K562 (cell line): ENCODE results near the gene ODAD4. TPM values are rescaled to one million over a fixed set of nuclear protein-coding genes. Genes with fewer than 3 reads are reported as not detected.

Experiments
- ATAC-seq: fragments of 200-7000 bp; cut with Tn5 transposase; 3 replicates; pipeline ENCODE4 v1.9.1; 2020; ENCODE audit warnings: moderate library complexity
- BruUV-seq: library from RNA; stranded (reverse); fragments of 400-500 nt; replicated peaks from 2 replicates; lab custom pipeline; 2021; lab: Mats Ljungman, UMichigan
- CTCF ChIA-PET: fragments of 300-600 bp; formaldehyde crosslinking; extraction: SDS; loops from one replicate; lab custom pipeline; 2021; ENCODE audit warnings: low intra/inter-chr PET ratio; lab: Yijun Ruan, JAX
- POLR2A ChIA-PET: fragments of 300-600, 350-650 bp; sonication (Branson Sonifier 250); formaldehyde crosslinking; extraction: SDS; loops from one replicate; lab custom pipeline; 2021; ENCODE audit warnings: antibody characterized with exemption, inconsistent platforms; lab: Yijun Ruan, JAX
- DNase-seq, 4 experiments: peaks; one replicate each; pipeline versions ENCODE4 v3.0.0 to v3.0.0-alpha.2; 2011 to 2018; ENCODE audit warnings: low spot score in 3 of 4, mixed read lengths in 3 of 4; ENCODE audit errors: extremely low read depth in 1 of 4
- FAIRE-seq: peaks from 2 replicates; lab custom pipeline; 2011; peaks lifted over from hg19 to GRCh38; lab: Jason Lieb, UNC
- H2AFZ ChIP-seq: 2 replicates; pipeline ENCODE4 v1.6.0; 2011; ENCODE audit warnings: low read depth, low read length, control low read depth, inconsistent platforms
- H3K27ac ChIP-seq: fragments of 200-600 bp; 3 replicates; pipeline ENCODE4 v1.8.0; 2011; ENCODE audit warnings: low read depth, mild to moderate bottlenecking, control low read depth, inconsistent platforms, low read length, moderate library complexity, mixed read lengths; ENCODE audit errors: extremely low read depth
- H3K27me3 ChIP-seq, 2 experiments: fragments of 300-600 bp in 1 of 2; 2 replicates in 1 of 2; 3 replicates in 1 of 2; pipeline versions ENCODE4 v1.6.0 to v1.8.0; 2011; ENCODE audit warnings: inconsistent platforms in 2 of 2, low read length in 2 of 2, mild to moderate bottlenecking in 1 of 2, mixed read lengths in 1 of 2, moderate library complexity in 1 of 2; ENCODE audit not compliant: control insufficient read depth in 2 of 2, insufficient read depth in 2 of 2
- H3K36me3 ChIP-seq: fragments of 300-600 bp; 3 replicates; pipeline ENCODE4 v1.8.0; 2011; ENCODE audit warnings: mild to moderate bottlenecking, low read length, inconsistent platforms; ENCODE audit not compliant: control insufficient read depth, insufficient read depth
- H3K4me1 ChIP-seq, 2 experiments: fragments of 200-600 bp in 1 of 2; replicated peaks in 1 of 2; 2 replicates in 1 of 2; 3 replicates in 1 of 2; pipeline versions ENCODE4 v1.5.1 to v1.8.0; 2011; ENCODE audit warnings: inconsistent platforms in 2 of 2, low read length in 2 of 2, mild to moderate bottlenecking in 1 of 2, mixed read lengths in 1 of 2, moderate library complexity in 1 of 2; ENCODE audit not compliant: control insufficient read depth in 2 of 2, insufficient read depth in 2 of 2
- H3K4me2 ChIP-seq: 2 replicates; pipeline ENCODE4 v1.6.1; 2011; ENCODE audit warnings: low read length, control low read depth, inconsistent platforms, mixed read lengths; ENCODE audit not compliant: insufficient read depth
- H3K4me3 ChIP-seq: fragments of 200-600 bp; sonication (generic), shearing (Covaris generic); 2 replicates; pipeline ENCODE4 v1.5.1; 2016; ENCODE audit warnings: control low read depth, inconsistent platforms
- H3K79me2 ChIP-seq: fragments of 200-600 bp; 3 replicates; pipeline ENCODE4 v1.8.0; 2011; ENCODE audit warnings: low read length, inconsistent platforms; ENCODE audit not compliant: control insufficient read depth, insufficient read depth
- H3K9ac ChIP-seq, 2 experiments: 2 replicates each; pipeline versions ENCODE4 v1.6.0 to v1.6.1; 2011; ENCODE audit warnings: low read depth in 2 of 2, low read length in 2 of 2, control low read depth in 1 of 2, inconsistent platforms in 1 of 2, mild to moderate bottlenecking in 1 of 2, mixed read lengths in 1 of 2; ENCODE audit not compliant: insufficient read depth in 1 of 2
- H3K9me1 ChIP-seq: one replicate; pipeline ENCODE4 v1.6.0; 2011; ENCODE audit warnings: inconsistent platforms, mild to moderate bottlenecking, low read length, moderate library complexity; ENCODE audit not compliant: control insufficient read depth, insufficient read depth
- H3K9me3 ChIP-seq: replicated peaks from 2 replicates; pipeline ENCODE4 v1.5.1; 2011; ENCODE audit warnings: low read depth, low read length, inconsistent platforms; ENCODE audit not compliant: control insufficient read depth, insufficient read depth
- H4K20me1 ChIP-seq: replicated peaks from 2 replicates; pipeline ENCODE4 v1.6.1; 2011; ENCODE audit warnings: low read length, inconsistent platforms, mixed read lengths; ENCODE audit not compliant: control insufficient read depth, insufficient read depth
- KDM5B ChIP-seq: fragments of 200-600 bp; sonication (generic); IDR thresholded peaks from 2 replicates; pipeline ENCODE4 v1.6.1; 2012; ENCODE audit warnings: low read depth, mild to moderate bottlenecking, moderate library complexity, low read length, control low read depth, inconsistent platforms; ENCODE audit not compliant: insufficient replicate concordance
- MEIS2 ChIP-seq: fragments of 450-650 bp; IDR thresholded peaks from 2 replicates; pipeline ENCODE4 v1.6.1; 2014; ENCODE audit warnings: mild to moderate bottlenecking; ENCODE audit not compliant: partially characterized antibody
- NCOA4 ChIP-seq: fragments of 450-650 bp; IDR thresholded peaks from 2 replicates; pipeline ENCODE4 v1.6.1; 2018; ENCODE audit warnings: mild to moderate bottlenecking; ENCODE audit not compliant: partially characterized antibody
- RBFOX2 ChIP-seq: fragments of 200-400 bp; formaldehyde crosslinking; IDR thresholded peaks from 2 replicates; pipeline ENCODE4 v1.6.1; 2017; ENCODE audit warnings: low read depth, mild to moderate bottlenecking, low read length, moderate library complexity
- SLC30A9 ChIP-seq: fragments of 250-450 bp; sonication (Bioruptor Pico); IDR thresholded peaks from 2 replicates; pipeline ENCODE4 v1.8.0; 2022; ENCODE audit warnings: mild to moderate bottlenecking, moderate library complexity
- TAF1 ChIP-seq: IDR thresholded peaks from 2 replicates; pipeline ENCODE4 v1.6.1; 2011; ENCODE audit warnings: mild to moderate bottlenecking, low read length, moderate library complexity; ENCODE audit not compliant: insufficient read depth, control insufficient read depth, severe bottlenecking; ENCODE audit errors: extremely low read depth
- WGBS: fragments of 100-300 bp; shearing (Covaris generic); methylation state at CpG from one replicate; pipeline ENCODE4 v1.1.6; 2016; ENCODE audit warnings: low coverage, mixed read lengths; ENCODE audit not compliant: insufficient coverage; ENCODE audit errors: missing lambda C conversion rate; 5-methylcytosine and 5-hydroxymethylcytosine counted together
- in situ Hi-C: fragments of 300-500 bp; cut with MboI; formaldehyde crosslinking; loops from 4 replicates; pipeline ENCODE4 v1.15.0; 2018; ENCODE audit warnings: inconsistent platforms, mixed read lengths
- intact Hi-C: fragments of 100-400 bp; cut with micrococcal nuclease; formaldehyde crosslinking; loops from 2 replicates; pipeline ENCODE4 v1.14.2; 2022
- polyA plus RNA-seq, 8 experiments: library from polyadenylated mRNA; depleted of rRNA in 4 of 8; stranded (reverse) in 5 of 8; unstranded in 3 of 8; fragments of >200 nt; fragmentation: Nextera tagmentation in 2 of 8; fragmentation: Illumina TruSeq in 1 of 8; extraction: Ambion mirVana in 2 of 8; extraction: Trizol in 1 of 8; gene quantifications; 2 replicates each; pipeline versions ENCODE4 v1.2.1 to v1.2.3, GENCODE V29; 2011 to 2014; ENCODE audit warnings: inconsistent platforms in 1 of 8, missing spikeins in 1 of 8
- total RNA-seq, 7 experiments: library from RNA; depleted of rRNA in 6 of 7; stranded (reverse); fragments of >200 nt in 6 of 7; fragmentation: Illumina TruSeq in 2 of 7; extraction: Trizol in 2 of 7; gene quantifications; 2 replicates each; pipeline versions ENCODE4 v1.2.1 to v1.2.3, GENCODE V29; 2011 to 2021; ENCODE audit warnings: low replicate concordance in 1 of 7
- TF ChIP-seq, protein P1 (sequence below): fragments of 200-800 bp; sonication (Bioruptor generic); IDR thresholded peaks from 2 replicates; pipeline ENCODE4 v1.6.1; 2017; ENCODE audit warnings: missing genetic modification characterization, missing compliant biosample characterization
- TF ChIP-seq, protein P2 (sequence below): fragments of 200-600 bp; sonication (generic); IDR thresholded peaks from one replicate; pipeline ENCODE4 v1.6.1; 2012; ENCODE audit warnings: mild to moderate bottlenecking, low read depth, low read length, inconsistent platforms

ODAD4 gene
- total and polyA plus RNA-seq, 9 of the 15 experiments (the other 6 are each of a cell fraction or from before 2014, with no cell fraction given) = 0.09 to 0.98 (median 0.51) TPM

DNA sequence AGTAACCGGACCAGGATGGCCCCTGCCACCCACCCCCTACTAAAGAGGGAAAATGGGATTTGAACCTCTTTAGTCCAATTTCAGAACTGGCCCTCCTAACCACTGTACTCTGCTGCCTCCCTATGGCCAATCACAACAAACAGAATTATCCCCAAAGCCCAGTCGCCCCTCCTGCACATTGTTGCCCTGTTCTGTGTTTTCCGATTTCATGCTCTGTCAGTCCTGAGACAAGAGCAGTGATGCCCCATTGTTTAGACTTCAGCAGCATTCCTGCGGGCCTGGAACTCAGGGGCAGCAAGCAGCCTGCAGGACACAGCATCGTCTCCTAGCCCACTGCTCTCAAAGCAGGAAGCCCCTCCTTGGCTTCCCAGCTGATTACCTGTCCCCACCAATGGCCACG is 44.7 kb upstream of the ODAD4 start:
- BruUV-seq = no TSS peak
- Histone ChIP-seq H3K4me1 (no peaks in the 10 kb centered on the region), H2AFZ (no peak overlapping the region), H3K4me3 (no peak overlapping the region), H3K9ac (peak overlapping the region in 1 of 2 experiments; percentile 18; a peak in 1 of 4 replicates), H3K79me2 (no peaks in the 10 kb centered on the region; the same call in 2 of the 3 replicates), H3K9me3 (no peaks in the 10 kb centered on the region), H4K20me1 (no peaks in the 10 kb centered on the region), H3K27me3 (no peaks in the 10 kb centered on the region), H3K36me3 (peaks cover 89% of the 10 kb centered on the region), H3K27ac (no peak overlapping the region), H3K4me2 (no peak overlapping the region), H3K9me1 (no peaks in the 10 kb centered on the region)
- intact Hi-C loops = loop anchor here (5.0 to 10.0 kb wide), 2 partner anchors 81 to 148 kb away; no protein-coding TSS in a partner anchor
- peak in 3 of 4 experiments; percentile 30 to 38 (median 36) for DNase-seq
- in situ Hi-C loops = no loop called here
- ChIA-PET POLR2A (no interaction called here), CTCF (interaction anchor here (0.8 to 2.5 kb wide), 4 partner anchors 147 to 237 kb away, joined by 3 to 21 read pairs (median 4); no protein-coding TSS in a partner anchor)
- 85% methylated on average over 6 of the region's 6 CpGs for WGBS
- ATAC-seq = peak; percentile 61
- FAIRE-seq = no peak
- TF ChIP-seq RBFOX2 (no peak), KDM5B (no peak), SLC30A9 (CRISPR knock-in tag) (no peak), NCOA4 (no peak), TAF1 (no peak), MEIS2 (no peak)
- TF ChIP-seq, protein P1, sequence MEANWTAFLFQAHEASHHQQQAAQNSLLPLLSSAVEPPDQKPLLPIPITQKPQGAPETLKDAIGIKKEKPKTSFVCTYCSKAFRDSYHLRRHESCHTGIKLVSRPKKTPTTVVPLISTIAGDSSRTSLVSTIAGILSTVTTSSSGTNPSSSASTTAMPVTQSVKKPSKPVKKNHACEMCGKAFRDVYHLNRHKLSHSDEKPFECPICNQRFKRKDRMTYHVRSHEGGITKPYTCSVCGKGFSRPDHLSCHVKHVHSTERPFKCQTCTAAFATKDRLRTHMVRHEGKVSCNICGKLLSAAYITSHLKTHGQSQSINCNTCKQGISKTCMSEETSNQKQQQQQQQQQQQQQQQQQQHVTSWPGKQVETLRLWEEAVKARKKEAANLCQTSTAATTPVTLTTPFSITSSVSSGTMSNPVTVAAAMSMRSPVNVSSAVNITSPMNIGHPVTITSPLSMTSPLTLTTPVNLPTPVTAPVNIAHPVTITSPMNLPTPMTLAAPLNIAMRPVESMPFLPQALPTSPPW (CRISPR knock-in tag) = peak; percentile 13; the same call in 1 of the 2 replicates
- TF ChIP-seq, protein P2, sequence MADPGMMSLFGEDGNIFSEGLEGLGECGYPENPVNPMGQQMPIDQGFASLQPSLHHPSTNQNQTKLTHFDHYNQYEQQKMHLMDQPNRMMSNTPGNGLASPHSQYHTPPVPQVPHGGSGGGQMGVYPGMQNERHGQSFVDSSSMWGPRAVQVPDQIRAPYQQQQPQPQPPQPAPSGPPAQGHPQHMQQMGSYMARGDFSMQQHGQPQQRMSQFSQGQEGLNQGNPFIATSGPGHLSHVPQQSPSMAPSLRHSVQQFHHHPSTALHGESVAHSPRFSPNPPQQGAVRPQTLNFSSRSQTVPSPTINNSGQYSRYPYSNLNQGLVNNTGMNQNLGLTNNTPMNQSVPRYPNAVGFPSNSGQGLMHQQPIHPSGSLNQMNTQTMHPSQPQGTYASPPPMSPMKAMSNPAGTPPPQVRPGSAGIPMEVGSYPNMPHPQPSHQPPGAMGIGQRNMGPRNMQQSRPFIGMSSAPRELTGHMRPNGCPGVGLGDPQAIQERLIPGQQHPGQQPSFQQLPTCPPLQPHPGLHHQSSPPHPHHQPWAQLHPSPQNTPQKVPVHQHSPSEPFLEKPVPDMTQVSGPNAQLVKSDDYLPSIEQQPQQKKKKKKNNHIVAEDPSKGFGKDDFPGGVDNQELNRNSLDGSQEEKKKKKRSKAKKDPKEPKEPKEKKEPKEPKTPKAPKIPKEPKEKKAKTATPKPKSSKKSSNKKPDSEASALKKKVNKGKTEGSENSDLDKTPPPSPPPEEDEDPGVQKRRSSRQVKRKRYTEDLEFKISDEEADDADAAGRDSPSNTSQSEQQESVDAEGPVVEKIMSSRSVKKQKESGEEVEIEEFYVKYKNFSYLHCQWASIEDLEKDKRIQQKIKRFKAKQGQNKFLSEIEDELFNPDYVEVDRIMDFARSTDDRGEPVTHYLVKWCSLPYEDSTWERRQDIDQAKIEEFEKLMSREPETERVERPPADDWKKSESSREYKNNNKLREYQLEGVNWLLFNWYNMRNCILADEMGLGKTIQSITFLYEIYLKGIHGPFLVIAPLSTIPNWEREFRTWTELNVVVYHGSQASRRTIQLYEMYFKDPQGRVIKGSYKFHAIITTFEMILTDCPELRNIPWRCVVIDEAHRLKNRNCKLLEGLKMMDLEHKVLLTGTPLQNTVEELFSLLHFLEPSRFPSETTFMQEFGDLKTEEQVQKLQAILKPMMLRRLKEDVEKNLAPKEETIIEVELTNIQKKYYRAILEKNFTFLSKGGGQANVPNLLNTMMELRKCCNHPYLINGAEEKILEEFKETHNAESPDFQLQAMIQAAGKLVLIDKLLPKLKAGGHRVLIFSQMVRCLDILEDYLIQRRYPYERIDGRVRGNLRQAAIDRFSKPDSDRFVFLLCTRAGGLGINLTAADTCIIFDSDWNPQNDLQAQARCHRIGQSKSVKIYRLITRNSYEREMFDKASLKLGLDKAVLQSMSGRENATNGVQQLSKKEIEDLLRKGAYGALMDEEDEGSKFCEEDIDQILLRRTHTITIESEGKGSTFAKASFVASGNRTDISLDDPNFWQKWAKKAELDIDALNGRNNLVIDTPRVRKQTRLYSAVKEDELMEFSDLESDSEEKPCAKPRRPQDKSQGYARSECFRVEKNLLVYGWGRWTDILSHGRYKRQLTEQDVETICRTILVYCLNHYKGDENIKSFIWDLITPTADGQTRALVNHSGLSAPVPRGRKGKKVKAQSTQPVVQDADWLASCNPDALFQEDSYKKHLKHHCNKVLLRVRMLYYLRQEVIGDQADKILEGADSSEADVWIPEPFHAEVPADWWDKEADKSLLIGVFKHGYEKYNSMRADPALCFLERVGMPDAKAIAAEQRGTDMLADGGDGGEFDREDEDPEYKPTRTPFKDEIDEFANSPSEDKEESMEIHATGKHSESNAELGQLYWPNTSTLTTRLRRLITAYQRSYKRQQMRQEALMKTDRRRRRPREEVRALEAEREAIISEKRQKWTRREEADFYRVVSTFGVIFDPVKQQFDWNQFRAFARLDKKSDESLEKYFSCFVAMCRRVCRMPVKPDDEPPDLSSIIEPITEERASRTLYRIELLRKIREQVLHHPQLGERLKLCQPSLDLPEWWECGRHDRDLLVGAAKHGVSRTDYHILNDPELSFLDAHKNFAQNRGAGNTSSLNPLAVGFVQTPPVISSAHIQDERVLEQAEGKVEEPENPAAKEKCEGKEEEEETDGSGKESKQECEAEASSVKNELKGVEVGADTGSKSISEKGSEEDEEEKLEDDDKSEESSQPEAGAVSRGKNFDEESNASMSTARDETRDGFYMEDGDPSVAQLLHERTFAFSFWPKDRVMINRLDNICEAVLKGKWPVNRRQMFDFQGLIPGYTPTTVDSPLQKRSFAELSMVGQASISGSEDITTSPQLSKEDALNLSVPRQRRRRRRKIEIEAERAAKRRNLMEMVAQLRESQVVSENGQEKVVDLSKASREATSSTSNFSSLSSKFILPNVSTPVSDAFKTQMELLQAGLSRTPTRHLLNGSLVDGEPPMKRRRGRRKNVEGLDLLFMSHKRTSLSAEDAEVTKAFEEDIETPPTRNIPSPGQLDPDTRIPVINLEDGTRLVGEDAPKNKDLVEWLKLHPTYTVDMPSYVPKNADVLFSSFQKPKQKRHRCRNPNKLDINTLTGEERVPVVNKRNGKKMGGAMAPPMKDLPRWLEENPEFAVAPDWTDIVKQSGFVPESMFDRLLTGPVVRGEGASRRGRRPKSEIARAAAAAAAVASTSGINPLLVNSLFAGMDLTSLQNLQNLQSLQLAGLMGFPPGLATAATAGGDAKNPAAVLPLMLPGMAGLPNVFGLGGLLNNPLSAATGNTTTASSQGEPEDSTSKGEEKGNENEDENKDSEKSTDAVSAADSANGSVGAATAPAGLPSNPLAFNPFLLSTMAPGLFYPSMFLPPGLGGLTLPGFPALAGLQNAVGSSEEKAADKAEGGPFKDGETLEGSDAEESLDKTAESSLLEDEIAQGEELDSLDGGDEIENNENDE = no peak
